Measurements from ENCODE around the gene EPHA4. TPM values are rescaled to one million over a fixed set of nuclear protein-coding genes. Genes with fewer than 3 reads are reported as not detected.

Gene EPHA4
- total RNA-seq, 5 donors from 2014 or later (not counting 1 experiment from before 2014, with no cell fraction given) = 47.2 to 93.9 (median 58.0) TPM

DNA sequence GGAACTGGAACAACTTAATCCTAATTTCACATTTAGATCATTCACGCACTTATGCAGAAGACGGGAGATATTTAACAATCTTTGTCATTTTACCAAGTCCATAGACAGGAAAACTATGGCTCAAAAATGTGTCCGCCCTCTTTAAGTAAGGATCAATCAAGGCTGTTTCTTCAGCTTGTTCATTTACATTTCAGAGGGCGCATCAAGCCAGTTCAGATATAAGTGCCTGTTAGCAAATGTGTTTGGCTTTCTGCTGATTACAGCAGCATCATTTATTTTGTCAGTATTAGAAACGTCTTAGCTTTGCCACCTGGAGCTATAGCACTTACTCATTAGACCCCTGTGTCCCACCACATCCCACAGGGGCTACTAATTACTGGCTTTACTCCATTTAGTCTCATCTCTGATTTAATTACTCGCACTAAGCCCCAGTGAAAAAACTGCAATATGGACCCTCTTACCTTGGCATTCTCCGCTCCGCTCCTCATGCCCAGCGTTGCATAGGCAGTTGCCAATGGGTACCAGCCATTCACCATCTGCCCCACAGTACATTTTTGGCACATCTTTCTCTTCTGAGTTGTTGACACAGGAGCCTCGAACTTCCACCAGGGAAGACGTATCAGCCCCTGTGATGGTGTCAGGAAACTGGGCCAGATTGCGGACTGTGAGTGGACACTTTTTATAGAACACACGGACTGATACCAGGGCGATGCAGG is 8.7 kb downstream of the EPHA4 start:
- peaks cover 0 to 9% of the 10 kb centered on the region in 2 donors for H3K27me3 Mint-ChIP-seq
- H3K36me3 Mint-ChIP-seq = peaks cover 53% of the 10 kb centered on the region
- 94% methylated on average over 14 of the region's 14 CpGs for WGBS (ENCODE audit: insufficient coverage)
- ATAC-seq (replicated peaks in 1 of 4) (no peak), DNase-seq (no peak)
- peaks cover 4 to 5% of the 10 kb centered on the region in 2 donors for H3K36me3 ChIP-seq (ENCODE audit: control insufficient read depth in 2 of 2, extremely low read depth in 1 of 2, insufficient read depth in 1 of 2, low read length in 1 of 2)
- no peak overlapping the region for H3K27ac ChIP-seq (ENCODE audit: low read length)
- ChIA-PET CTCF (no interaction called here), POLR2A (no interaction called here)
- H3K4me1 ChIP-seq (ENCODE audit: control insufficient read depth in 1 of 2, extremely low read depth in 1 of 2, insufficient read depth in 2 of 2, low read length in 2 of 2) = peaks cover 0 to 7% of the 10 kb centered on the region in 2 experiments
- no peak overlapping the region for H3K27ac Mint-ChIP-seq
- no peak overlapping the region for H3K4me3 ChIP-seq (ENCODE audit: control insufficient read depth in 1 of 2, extremely low read depth in 1 of 2, low read length in 1 of 2)
- H3K4me3 Mint-ChIP-seq = no peak overlapping the region
- H3K27me3 ChIP-seq (replicated peaks in 1 of 2; ENCODE audit: control insufficient read depth in 2 of 2, extremely low read depth in 1 of 2, insufficient read depth in 2 of 2, low read length in 1 of 2) = peaks cover 0 to under 1% of the 10 kb centered on the region in 2 experiments
- no peaks in the 10 kb centered on the region for H3K9me3 ChIP-seq
- no peaks in the 10 kb centered on the region for H3K9me3 Mint-ChIP-seq
- peaks cover 30 to 83% (median 64%) of the 10 kb centered on the region in 3 donors for H3K4me1 Mint-ChIP-seq

DNA sequence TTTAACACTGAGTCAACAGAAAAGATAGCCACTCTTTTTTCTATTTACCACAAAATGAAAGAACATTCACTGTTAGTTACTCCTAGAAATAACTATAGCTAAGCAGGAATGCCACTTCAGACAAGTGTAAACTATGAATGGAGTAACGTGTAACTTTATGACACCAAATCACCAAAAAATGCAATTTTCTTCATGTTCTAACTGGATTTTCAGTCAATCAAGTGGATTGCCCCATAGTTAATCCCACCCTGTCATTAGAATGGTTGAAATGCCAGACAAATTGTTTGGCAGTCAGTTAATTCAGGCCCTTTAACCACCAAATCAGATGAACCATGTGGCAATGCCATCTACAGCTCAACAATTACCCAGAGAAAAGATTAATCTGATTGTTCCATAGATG is 9.9 kb downstream of the EPHA4 start:
- peaks cover 0 to 3% of the 10 kb centered on the region in 2 experiments for H3K4me1 ChIP-seq (ENCODE audit: control insufficient read depth in 1 of 2, extremely low read depth in 1 of 2, insufficient read depth in 2 of 2, low read length in 2 of 2)
- no peak for DNase-seq
- ChIA-PET CTCF (no interaction called here), POLR2A (no interaction called here)
- H3K36me3 Mint-ChIP-seq = peaks cover 44% of the 10 kb centered on the region
- peaks cover 32 to 81% (median 60%) of the 10 kb centered on the region in 3 donors for H3K4me1 Mint-ChIP-seq
- WGBS (ENCODE audit: insufficient coverage) = no CpG with 5 or more reads among the region's 1 CpG
- H3K27me3 ChIP-seq (replicated peaks in 1 of 2; ENCODE audit: control insufficient read depth in 2 of 2, extremely low read depth in 1 of 2, insufficient read depth in 2 of 2, low read length in 1 of 2) = no peaks in the 10 kb centered on the region
- H3K27ac ChIP-seq (ENCODE audit: low read length) = no peak overlapping the region
- peaks cover 0 to 7% of the 10 kb centered on the region in 2 donors for H3K27me3 Mint-ChIP-seq
- H3K27ac Mint-ChIP-seq = no peak overlapping the region
- H3K36me3 ChIP-seq (ENCODE audit: control insufficient read depth in 2 of 2, extremely low read depth in 1 of 2, insufficient read depth in 1 of 2, low read length in 1 of 2) = peaks cover 0 to 5% of the 10 kb centered on the region in 2 donors
- H3K4me3 Mint-ChIP-seq = no peak overlapping the region
- no peak overlapping the region for H3K4me3 ChIP-seq (ENCODE audit: control insufficient read depth in 1 of 2, extremely low read depth in 1 of 2, low read length in 1 of 2)
- H3K9me3 ChIP-seq = no peaks in the 10 kb centered on the region
- no peaks in the 10 kb centered on the region for H3K9me3 Mint-ChIP-seq
- no peak for ATAC-seq (replicated peaks in 1 of 4)

DNA sequence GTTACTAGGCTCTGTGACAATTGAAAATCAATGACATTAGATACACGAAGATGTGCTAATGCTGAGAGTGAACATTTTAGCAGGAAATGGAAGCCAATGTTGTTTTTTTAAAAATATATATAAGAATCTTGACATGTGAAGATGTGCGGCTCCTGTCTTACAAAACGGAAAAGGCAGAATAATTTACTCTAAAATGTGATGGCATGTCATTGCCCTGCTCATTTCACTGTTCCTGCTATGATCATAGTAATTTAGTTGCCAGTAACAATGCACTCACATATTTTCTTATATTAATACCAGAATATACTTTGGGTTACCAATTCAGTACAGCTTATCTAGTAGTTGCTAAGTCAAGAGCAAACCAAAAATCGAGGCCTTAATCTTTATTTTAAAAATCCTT is 10.3 kb downstream of the EPHA4 start:
- Histone ChIP-seq H3K27me3 (replicated peaks in 1 of 2; ENCODE audit: control insufficient read depth in 2 of 2, extremely low read depth in 1 of 2, insufficient read depth in 2 of 2, low read length in 1 of 2) (no peaks in the 10 kb centered on the region), H3K4me1 (ENCODE audit: control insufficient read depth in 1 of 2, extremely low read depth in 1 of 2, insufficient read depth in 2 of 2, low read length in 2 of 2) (peaks cover 0 to 3% of the 10 kb centered on the region in 2 experiments), H3K4me3 (ENCODE audit: control insufficient read depth in 1 of 2, extremely low read depth in 1 of 2, low read length in 1 of 2) (no peak overlapping the region), H3K36me3 (ENCODE audit: control insufficient read depth in 2 of 2, extremely low read depth in 1 of 2, insufficient read depth in 1 of 2, low read length in 1 of 2) (peaks cover 0 to 5% of the 10 kb centered on the region in 2 donors), H3K9me3 (no peaks in the 10 kb centered on the region), H3K27ac (ENCODE audit: low read length) (no peak overlapping the region)
- no peaks in the 10 kb centered on the region for H3K9me3 Mint-ChIP-seq
- H3K36me3 Mint-ChIP-seq = peaks cover 41% of the 10 kb centered on the region
- no peak overlapping the region for H3K4me3 Mint-ChIP-seq
- DNase-seq (no peak), ATAC-seq (replicated peaks in 1 of 4) (no peak)
- WGBS (ENCODE audit: insufficient coverage) = no CpG with 5 or more reads among the region's 4 CpGs
- H3K4me1 Mint-ChIP-seq = peaks cover 32 to 81% (median 60%) of the 10 kb centered on the region in 3 donors
- H3K27me3 Mint-ChIP-seq = peaks cover 0 to 7% of the 10 kb centered on the region in 2 donors
- no peak overlapping the region for H3K27ac Mint-ChIP-seq
- ChIA-PET POLR2A (no interaction called here), CTCF (no interaction called here)

DNA sequence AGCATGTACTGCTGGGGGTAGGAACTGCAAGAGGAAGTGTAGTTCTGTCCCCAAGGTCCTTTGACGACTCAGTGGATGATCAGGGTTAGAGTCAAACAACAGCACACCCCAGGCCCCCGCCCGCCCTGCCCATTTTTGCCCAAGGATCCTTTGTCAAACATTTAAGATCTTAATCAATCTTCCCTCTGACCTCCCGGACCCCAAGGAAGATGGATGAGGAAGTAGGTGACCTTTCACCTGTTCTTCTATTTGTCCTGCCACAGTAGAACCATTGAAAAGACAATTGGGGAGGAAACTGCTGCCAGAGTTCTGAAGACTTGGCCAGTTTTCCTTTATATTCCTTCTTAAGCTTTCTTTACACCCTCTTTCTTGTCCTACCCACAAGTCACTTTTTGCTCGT is 12.1 kb downstream of the EPHA4 start:
- H3K27ac Mint-ChIP-seq = no peak overlapping the region
- POLR2A ChIA-PET = interaction anchor here in 1 of 2 donors (1.5 kb wide), 1 partner anchor 42 kb away, joined by 4 read pairs; no protein-coding TSS in a partner anchor
- H3K4me1 Mint-ChIP-seq = peaks cover 31 to 82% (median 60%) of the 10 kb centered on the region in 3 donors
- CTCF ChIA-PET = no interaction called here
- H3K27me3 ChIP-seq (replicated peaks in 1 of 2; ENCODE audit: control insufficient read depth in 2 of 2, extremely low read depth in 1 of 2, insufficient read depth in 2 of 2, low read length in 1 of 2) = no peaks in the 10 kb centered on the region
- H3K27ac ChIP-seq (ENCODE audit: low read length) = no peak overlapping the region
- peaks cover 0 to 5% of the 10 kb centered on the region in 2 donors for H3K36me3 ChIP-seq (ENCODE audit: control insufficient read depth in 2 of 2, extremely low read depth in 1 of 2, insufficient read depth in 1 of 2, low read length in 1 of 2)
- no peak overlapping the region for H3K4me3 Mint-ChIP-seq
- no peak overlapping the region for H3K4me3 ChIP-seq (ENCODE audit: control insufficient read depth in 1 of 2, extremely low read depth in 1 of 2, low read length in 1 of 2)
- no peaks in the 10 kb centered on the region for H3K9me3 ChIP-seq
- H3K4me1 ChIP-seq (ENCODE audit: control insufficient read depth in 1 of 2, extremely low read depth in 1 of 2, insufficient read depth in 2 of 2, low read length in 2 of 2) = peaks cover 5 to 13% of the 10 kb centered on the region in 2 experiments
- no peaks in the 10 kb centered on the region for H3K9me3 Mint-ChIP-seq
- H3K27me3 Mint-ChIP-seq = no peaks in the 10 kb centered on the region
- DNase-seq = no peak
- WGBS (ENCODE audit: insufficient coverage) = no CpG with 5 or more reads among the region's 5 CpGs
- ATAC-seq (replicated peaks in 1 of 4) = no peak
- peaks cover 35% of the 10 kb centered on the region for H3K36me3 Mint-ChIP-seq

DNA sequence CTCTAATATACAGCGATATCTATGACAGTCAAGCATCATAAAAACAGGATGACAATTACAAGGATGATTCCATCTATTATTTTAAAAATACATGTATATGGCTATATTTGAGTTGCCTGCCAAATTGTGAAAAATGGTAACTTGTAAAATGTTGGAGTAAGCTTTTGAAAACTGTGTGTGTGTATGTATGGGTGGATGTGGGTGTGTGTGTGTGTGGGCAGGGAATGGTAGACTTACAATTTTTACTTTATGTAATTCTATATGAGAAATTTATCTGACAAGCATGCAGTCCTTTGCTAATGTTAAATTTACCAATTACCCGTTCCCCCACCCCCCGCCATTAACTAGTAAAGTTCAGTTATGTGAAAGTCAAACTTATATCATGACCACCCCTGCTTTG is 14.0 kb downstream of the EPHA4 start:
- ChIA-PET POLR2A (interaction anchor here in 1 of 2 donors (0.8 kb wide), 1 partner anchor 12 kb away, joined by 4 read pairs; no protein-coding TSS in a partner anchor), CTCF (interaction anchor here in 1 of 2 donors (0.6 to 1.6 kb wide), 2 partner anchors 15 to 50 kb away, joined by 4 to 5 read pairs; no protein-coding TSS in a partner anchor)
- no peak for DNase-seq
- peaks cover 31 to 75% (median 50%) of the 10 kb centered on the region in 3 donors for H3K4me1 Mint-ChIP-seq
- no peaks in the 10 kb centered on the region for H3K27me3 ChIP-seq (replicated peaks in 1 of 2; ENCODE audit: control insufficient read depth in 2 of 2, extremely low read depth in 1 of 2, insufficient read depth in 2 of 2, low read length in 1 of 2)
- H3K4me3 Mint-ChIP-seq = no peak overlapping the region
- H3K27ac ChIP-seq (ENCODE audit: low read length) = no peak overlapping the region
- peaks cover 7 to 14% of the 10 kb centered on the region in 2 experiments for H3K4me1 ChIP-seq (ENCODE audit: control insufficient read depth in 1 of 2, extremely low read depth in 1 of 2, insufficient read depth in 2 of 2, low read length in 2 of 2)
- H3K36me3 Mint-ChIP-seq = peaks cover 25% of the 10 kb centered on the region
- no peak overlapping the region for H3K4me3 ChIP-seq (ENCODE audit: control insufficient read depth in 1 of 2, extremely low read depth in 1 of 2, low read length in 1 of 2)
- H3K27me3 Mint-ChIP-seq = no peaks in the 10 kb centered on the region
- H3K9me3 ChIP-seq = no peaks in the 10 kb centered on the region
- H3K36me3 ChIP-seq (ENCODE audit: control insufficient read depth in 2 of 2, extremely low read depth in 1 of 2, insufficient read depth in 1 of 2, low read length in 1 of 2) = no peaks in the 10 kb centered on the region
- no peak for ATAC-seq (replicated peaks in 1 of 4)
- H3K27ac Mint-ChIP-seq = no peak overlapping the region
- no CpG with 5 or more reads among the region's 3 CpGs for WGBS (ENCODE audit: insufficient coverage)
- no peaks in the 10 kb centered on the region for H3K9me3 Mint-ChIP-seq

DNA sequence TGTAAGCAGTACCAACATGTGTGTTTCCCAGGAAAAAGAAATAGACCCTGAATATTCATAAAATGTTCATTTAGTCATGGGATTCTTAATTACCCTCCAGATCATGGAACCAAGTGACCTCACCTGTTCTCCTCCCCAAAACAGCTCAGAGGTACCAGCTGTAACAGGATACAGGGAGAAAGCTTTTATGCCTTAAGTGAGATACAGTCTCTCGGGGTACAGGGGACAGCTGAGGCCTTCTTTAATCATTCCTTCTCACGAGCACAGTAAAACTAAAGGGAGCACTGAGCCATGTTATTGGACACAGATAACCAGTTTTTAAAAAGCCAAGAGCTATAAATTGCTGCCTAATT is 16.6 kb downstream of the EPHA4 start:
- H3K36me3 Mint-ChIP-seq = peaks cover 23% of the 10 kb centered on the region
- ATAC-seq (replicated peaks in 1 of 4) (peak in 3 of 4 experiments; percentile 24 to 50 (median 37)), DNase-seq (no peak)
- H3K4me1 Mint-ChIP-seq = peaks cover 36 to 79% (median 42%) of the 10 kb centered on the region in 3 donors
- H3K9me3 ChIP-seq = no peaks in the 10 kb centered on the region
- WGBS (ENCODE audit: insufficient coverage) = no CpG with 5 or more reads among the region's 2 CpGs
- H3K4me3 ChIP-seq (ENCODE audit: control insufficient read depth in 1 of 2, extremely low read depth in 1 of 2, low read length in 1 of 2) = no peak overlapping the region
- no peaks in the 10 kb centered on the region for H3K27me3 ChIP-seq (replicated peaks in 1 of 2; ENCODE audit: control insufficient read depth in 2 of 2, extremely low read depth in 1 of 2, insufficient read depth in 2 of 2, low read length in 1 of 2)
- H3K9me3 Mint-ChIP-seq = no peaks in the 10 kb centered on the region
- H3K4me3 Mint-ChIP-seq = peak overlapping the region; percentile 44 to 60 (median 48)
- no peaks in the 10 kb centered on the region for H3K27me3 Mint-ChIP-seq
- peak overlapping the region; percentile 70 to 71 for H3K27ac Mint-ChIP-seq
- ChIA-PET CTCF (interaction anchor here in 1 of 2 donors (0.6 kb wide), 1 partner anchor 38 kb away, joined by 3 read pairs; no protein-coding TSS in a partner anchor), POLR2A (no interaction called here)
- H3K4me1 ChIP-seq (ENCODE audit: control insufficient read depth in 1 of 2, extremely low read depth in 1 of 2, insufficient read depth in 2 of 2, low read length in 2 of 2) = peaks cover 7 to 14% of the 10 kb centered on the region in 2 experiments
- H3K36me3 ChIP-seq (ENCODE audit: control insufficient read depth in 2 of 2, extremely low read depth in 1 of 2, insufficient read depth in 1 of 2, low read length in 1 of 2) = no peaks in the 10 kb centered on the region
- no peak overlapping the region for H3K27ac ChIP-seq (ENCODE audit: low read length)
